ENCODE results near the gene EPHA4. TPM values are rescaled to one million over a fixed set of nuclear protein-coding genes. Genes with fewer than 3 reads are reported as not detected.
"Not testable (repeated sequence)": the region's sequence is repeated elsewhere in the genome, so short reads cannot be mapped to it uniquely, and the experiment has no call there.

EPHA4 gene
- total RNA-seq, 1 donor from 2014 or later, result 51.2 TPM

GRCh38 chr2:221514305-221515040, 57.6 kb downstream of the EPHA4 start:
- intact Hi-C loops (cut with DNase I), result no loop called here
- Histone ChIP-seq H3K4me1 (peaks cover 3 to 6% of the 10 kb centered on the region in 2 donors), H3K27me3 (no peaks in the 10 kb centered on the region), H3K36me3 (no peaks in the 10 kb centered on the region), H3K4me3 (no peak overlapping the region), H3K9me3 (no peaks in the 10 kb centered on the region), H3K27ac (no peak overlapping the region)
- no peak for TF ChIP-seq CTCF (IDR thresholded peaks at IDR 0.05)
- DNase-seq (ENCODE audit: low spot score in 2 of 2), result no peak

- DNase-seq (ENCODE audit: low spot score in 2 of 2), result no peak
- Histone ChIP-seq H3K4me1 (peaks cover 3 to 6% of the 10 kb centered on the region in 2 donors), H3K36me3 (no peaks in the 10 kb centered on the region), H3K9me3 (no peaks in the 10 kb centered on the region), H3K27me3 (no peaks in the 10 kb centered on the region), H3K27ac (no peak overlapping the region), H3K4me3 (no peak overlapping the region)
- no peak for TF ChIP-seq CTCF (IDR thresholded peaks at IDR 0.05)
- intact Hi-C loops (cut with DNase I), result no loop called here
Observed at GRCh38 chr2:221513232-221513631, 58.9 kb downstream of the EPHA4 start.

GRCh38 chr2:221511325-221511724, 60.8 kb downstream of the EPHA4 start:
- H3K4me1 ChIP-seq; DNase-seq (ENCODE audit: low spot score in 2 of 2); H3K9me3 ChIP-seq; H3K27me3 ChIP-seq; intact Hi-C loops (cut with DNase I); H3K36me3 ChIP-seq; H3K27ac ChIP-seq; H3K4me3 ChIP-seq: not testable (repeated sequence)

- Histone ChIP-seq H3K27ac (no peak overlapping the region), H3K27me3 (no peaks in the 10 kb centered on the region), H3K9me3 (no peaks in the 10 kb centered on the region), H3K4me3 (no peak overlapping the region), H3K4me1 (no peaks in the 10 kb centered on the region), H3K36me3 (no peaks in the 10 kb centered on the region)
- intact Hi-C loops (cut with DNase I), result no loop called here
- no peak for TF ChIP-seq CTCF (IDR thresholded peaks at IDR 0.05)
- no peak for DNase-seq (ENCODE audit: low spot score in 2 of 2)
Observed at GRCh38 chr2:221506469-221506868, 65.6 kb downstream of the EPHA4 start.

- no peaks in the 10 kb centered on the region for H3K9me3 ChIP-seq
- no peak overlapping the region for H3K27ac ChIP-seq
- H3K27me3 ChIP-seq, result no peaks in the 10 kb centered on the region
- H3K4me3 ChIP-seq, result no peak overlapping the region
- intact Hi-C loops (cut with DNase I), result no loop called here
- H3K4me1 ChIP-seq, result no peaks in the 10 kb centered on the region
- no peaks in the 10 kb centered on the region for H3K36me3 ChIP-seq
- no peak for DNase-seq (ENCODE audit: low spot score in 2 of 2)
- TF ChIP-seq CTCF (IDR thresholded peaks at IDR 0.05), result no peak
Observed at GRCh38 chr2:221505605-221506004, 66.5 kb downstream of the EPHA4 start.

- no peaks in the 10 kb centered on the region for H3K36me3 ChIP-seq
- no peak for DNase-seq (ENCODE audit: low spot score in 2 of 2)
- H3K4me3 ChIP-seq, result no peak overlapping the region
- no peak overlapping the region for H3K27ac ChIP-seq
- intact Hi-C loops (cut with DNase I), result no loop called here
- H3K9me3 ChIP-seq, result no peaks in the 10 kb centered on the region
- H3K27me3 ChIP-seq, result no peaks in the 10 kb centered on the region
- no peaks in the 10 kb centered on the region for H3K4me1 ChIP-seq
- no peak for TF ChIP-seq CTCF (IDR thresholded peaks at IDR 0.05)
Observed at GRCh38 chr2:221504905-221505304, 67.2 kb downstream of the EPHA4 start.

Data from ascending aorta (tissue), 2 donors.